ENCODE measurements around the gene EP400. TPM values are rescaled to one million over a fixed set of nuclear protein-coding genes. Genes with fewer than 3 reads are reported as not detected.

The EP400 gene
- total RNA-seq, 1 experiment from 2014 or later = 61.7 TPM

DNA sequence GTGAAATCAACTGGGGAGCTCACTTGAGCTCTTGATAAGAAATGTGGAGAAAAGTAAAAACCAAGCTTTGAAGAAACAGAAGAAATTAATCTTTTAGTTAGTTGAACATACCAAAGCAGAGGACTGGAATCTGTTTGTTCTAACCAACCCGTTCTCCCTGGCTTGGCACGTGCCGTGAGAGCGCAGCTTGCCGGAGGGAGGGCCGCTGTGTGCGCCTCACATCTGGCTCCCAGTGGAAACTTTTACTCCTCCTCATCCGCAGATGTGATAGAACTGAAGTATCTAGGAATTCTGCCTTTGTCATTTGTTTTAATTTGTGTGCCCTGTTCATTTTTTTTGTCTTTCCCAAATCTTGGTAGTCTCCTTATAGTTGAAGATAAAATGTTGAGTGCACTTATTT is 129.5 kb downstream of the EP400 start:
- H2BK15ac ChIP-seq (ENCODE audit: low read depth, low read length) = no peak overlapping the region
- no peak overlapping the region for H3K9ac ChIP-seq (ENCODE audit: extremely low read depth, insufficient read length, low read length)
- H3K4me3 Mint-ChIP-seq = no peak overlapping the region
- H3K36me3 Mint-ChIP-seq (ENCODE audit: insufficient read depth in 1 of 3, low read depth in 3 of 3) = peaks cover 22 to 44% (median 41%) of the 10 kb centered on the region in 3 experiments; a peak in 6 of 7 replicates
- no peaks in the 10 kb centered on the region for H3K27me3 ChIP-seq (ENCODE audit: insufficient read depth, low read length)
- no CpG with 5 or more reads among the region's 8 CpGs for WGBS (ENCODE audit: extremely low coverage, insufficient read length, low lambda C conversion rate)
- H3K9me3 Mint-ChIP-seq = no peaks in the 10 kb centered on the region
- H3K27ac Mint-ChIP-seq = peak overlapping the region in 1 of 3 experiments; percentile 15; a peak in 2 of 7 replicates
- H3K4ac ChIP-seq (ENCODE audit: low read depth, low read length) = no peak overlapping the region
- peaks cover 2% of the 10 kb centered on the region for H3K27me3 Mint-ChIP-seq (ENCODE audit: low read depth)
- TF ChIP-seq, protein P1, sequence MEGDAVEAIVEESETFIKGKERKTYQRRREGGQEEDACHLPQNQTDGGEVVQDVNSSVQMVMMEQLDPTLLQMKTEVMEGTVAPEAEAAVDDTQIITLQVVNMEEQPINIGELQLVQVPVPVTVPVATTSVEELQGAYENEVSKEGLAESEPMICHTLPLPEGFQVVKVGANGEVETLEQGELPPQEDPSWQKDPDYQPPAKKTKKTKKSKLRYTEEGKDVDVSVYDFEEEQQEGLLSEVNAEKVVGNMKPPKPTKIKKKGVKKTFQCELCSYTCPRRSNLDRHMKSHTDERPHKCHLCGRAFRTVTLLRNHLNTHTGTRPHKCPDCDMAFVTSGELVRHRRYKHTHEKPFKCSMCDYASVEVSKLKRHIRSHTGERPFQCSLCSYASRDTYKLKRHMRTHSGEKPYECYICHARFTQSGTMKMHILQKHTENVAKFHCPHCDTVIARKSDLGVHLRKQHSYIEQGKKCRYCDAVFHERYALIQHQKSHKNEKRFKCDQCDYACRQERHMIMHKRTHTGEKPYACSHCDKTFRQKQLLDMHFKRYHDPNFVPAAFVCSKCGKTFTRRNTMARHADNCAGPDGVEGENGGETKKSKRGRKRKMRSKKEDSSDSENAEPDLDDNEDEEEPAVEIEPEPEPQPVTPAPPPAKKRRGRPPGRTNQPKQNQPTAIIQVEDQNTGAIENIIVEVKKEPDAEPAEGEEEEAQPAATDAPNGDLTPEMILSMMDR (conservative IDR thresholded peaks at IDR 0.05) = no peak
- H3K4me2 ChIP-seq (ENCODE audit: insufficient read depth, insufficient read length, low read length) = no peak overlapping the region
- DNase-seq = no peak
- H4K91ac ChIP-seq (ENCODE audit: insufficient read length, low read depth, low read length) = no peak overlapping the region
- H2AK5ac ChIP-seq (ENCODE audit: insufficient read length, low read length) = no peak overlapping the region
- H3K23me2 ChIP-seq (ENCODE audit: insufficient read length, low read depth, low read length, poor library complexity, severe bottlenecking) = peaks cover 4% of the 10 kb centered on the region
- H3K79me1 ChIP-seq (ENCODE audit: insufficient read depth, low read depth, low read length, poor library complexity, severe bottlenecking) = no peaks in the 10 kb centered on the region
- no peak overlapping the region for H2BK20ac ChIP-seq (ENCODE audit: low read depth, low read length, poor library complexity, severe bottlenecking)
- H4K20me1 ChIP-seq (ENCODE audit: control insufficient read depth, insufficient read depth, insufficient read length) = no peaks in the 10 kb centered on the region
- H4K8ac ChIP-seq (replicated peaks; ENCODE audit: insufficient read length, low read depth, low read length) = no peak overlapping the region
- H3K56ac ChIP-seq (ENCODE audit: insufficient read length, low read depth, low read length) = no peak overlapping the region
- H3K79me2 ChIP-seq (ENCODE audit: insufficient read depth, low read length) = no peaks in the 10 kb centered on the region
- no peak overlapping the region for H2AFZ ChIP-seq (ENCODE audit: low read length)
- H2BK5ac ChIP-seq (ENCODE audit: insufficient read length, low read length) = no peak overlapping the region
- no peak overlapping the region for H4K5ac ChIP-seq (ENCODE audit: insufficient read length, low read depth, low read length)
- H3K14ac ChIP-seq (ENCODE audit: insufficient read depth, low read length) = no peak overlapping the region
- H3K23ac ChIP-seq (ENCODE audit: insufficient read length, low read depth, low read length) = no peak overlapping the region
- H2BK12ac ChIP-seq (ENCODE audit: insufficient read length, low read depth, low read length) = no peak overlapping the region
- peaks cover 5 to 6% of the 10 kb centered on the region in 2 experiments for H3K4me1 Mint-ChIP-seq
- no peak overlapping the region for H3K18ac ChIP-seq (ENCODE audit: insufficient read length, low read depth, low read length)
- no peaks in the 10 kb centered on the region for H3K9me3 ChIP-seq (ENCODE audit: control insufficient read depth, low read depth, low read length)
- H2BK120ac ChIP-seq (ENCODE audit: low read depth, low read length, poor library complexity, severe bottlenecking) = no peak overlapping the region
- H3K4me1 ChIP-seq (ENCODE audit: insufficient read depth, low read length) = no peaks in the 10 kb centered on the region
- H3T11ph ChIP-seq (ENCODE audit: low read length) = no peak overlapping the region
- no peak overlapping the region for H3K27ac ChIP-seq (ENCODE audit: insufficient read length, low read depth, low read length)
